Measurements from ENCODE around the gene NPEPPS.

Gene NPEPPS

GRCh38 chr17:47634870-47635269 lies 104.0 kb downstream of the NPEPPS start:
- no peak for DNase-seq

GRCh38 chr17:47635734-47636133 lies 104.8 kb downstream of the NPEPPS start:
- no peak for DNase-seq

GRCh38 chr17:47636273-47637030 lies 105.5 kb downstream of the NPEPPS start:
- DNase-seq = no peak

- DNase-seq = no peak
Measured at GRCh38 chr17:47638903-47639302, 108.0 kb downstream of the NPEPPS start.

GRCh38 chr17:47640076-47640475 lies 109.2 kb downstream of the NPEPPS start:
- DNase-seq = no peak

- DNase-seq = no peak
Measured at GRCh38 chr17:47641202-47641601, 110.3 kb downstream of the NPEPPS start.

- DNase-seq = no peak
Measured at GRCh38 chr17:47643116-47643515, 112.2 kb downstream of the NPEPPS start.

- DNase-seq = no peak
Measured at GRCh38 chr17:47644324-47644723, 113.4 kb downstream of the NPEPPS start.

- peak; percentile 100 for DNase-seq
Measured at GRCh38 chr17:47649153-47649971, 118.5 kb downstream of the NPEPPS start, which contains the start of gene KPNB1. Gene KPNB1, plus strand, starts transcription at chr17:47649919. Its CDS starts 326 bp downstream, at chr17:47650245.

- no peak for DNase-seq
Measured at GRCh38 chr17:47649972-47650524, 119.1 kb downstream of the NPEPPS start.

GRCh38 chr17:47650525-47651522 lies 119.9 kb downstream of the NPEPPS start:
- peak; percentile 97 for DNase-seq

GRCh38 chr17:47651704-47652103 lies 120.8 kb downstream of the NPEPPS start:
- no peak for DNase-seq

- DNase-seq = peak; percentile 19
Measured at GRCh38 chr17:47652570-47652969, 121.7 kb downstream of the NPEPPS start.

- no peak for DNase-seq
Measured at GRCh38 chr17:47653442-47653841, 122.5 kb downstream of the NPEPPS start.

GRCh38 chr17:47654991-47655390 lies 124.1 kb downstream of the NPEPPS start:
- no peak for DNase-seq

GRCh38 chr17:47660064-47660492 lies 129.2 kb downstream of the NPEPPS start:
- no peak for DNase-seq

- peak; percentile 55 for DNase-seq
Measured at GRCh38 chr17:47663912-47664623, 133.2 kb downstream of the NPEPPS start.

GRCh38 chr17:47664624-47664941 lies 133.7 kb downstream of the NPEPPS start:
- DNase-seq = no peak

- DNase-seq = peak; percentile 25
Measured at GRCh38 chr17:47665655-47666054, 134.7 kb downstream of the NPEPPS start.

GRCh38 chr17:47669081-47669480 lies 138.2 kb downstream of the NPEPPS start:
- DNase-seq = no peak

- DNase-seq = no peak
Measured at GRCh38 chr17:47670064-47670463, 139.2 kb downstream of the NPEPPS start.

All from fibroblast of upper back skin (primary cell).